CD4-positive, alpha-beta T cell treated with Interleukin-2 at 100 ng/mL for 4 hours (primary cell): ENCODE results near the gene MRRF.

Source experiments
- DNase-seq: peaks from one replicate; pipeline ENCODE4 v3.0.0-alpha.2; 2020; ENCODE audit warnings: low spot score

MRRF gene

GRCh38 chr9:122228568-122229484 is 35.9 kb upstream of the MRRF start, which contains the start of gene LHX6:
Gene LHX6 (minus strand): TSS chr9:122228957. CDS start chr9:122228740, 217 bp downstream.
- no peak for DNase-seq

- DNase-seq: no peak
These were observed 35.2 kb upstream of the MRRF start for GRCh38 chr9:122229485-122229837.

GRCh38 chr9:122232796-122233306 is 31.8 kb upstream of the MRRF start:
- DNase-seq: no peak

- no peak for DNase-seq
These were observed 30.5 kb upstream of the MRRF start for GRCh38 chr9:122234022-122234748.

- DNase-seq: no peak
These were observed 28.0 kb upstream of the MRRF start for GRCh38 chr9:122236681-122237080.

GRCh38 chr9:122239722-122240121 is 25.0 kb upstream of the MRRF start:
- no peak for DNase-seq

- no peak for DNase-seq
These were observed 20.3 kb upstream of the MRRF start for GRCh38 chr9:122244349-122244748.

- DNase-seq: no peak
These were observed 18.0 kb upstream of the MRRF start for GRCh38 chr9:122246666-122247065.

GRCh38 chr9:122248448-122248865 is 16.2 kb upstream of the MRRF start:
- DNase-seq: no peak

- DNase-seq: no peak
These were observed 13.3 kb upstream of the MRRF start for GRCh38 chr9:122251351-122251750.

- no peak for DNase-seq
These were observed 11.9 kb upstream of the MRRF start for GRCh38 chr9:122252796-122253195.

- DNase-seq: no peak
These were observed 9.9 kb upstream of the MRRF start for GRCh38 chr9:122254761-122255160.

GRCh38 chr9:122256206-122256605 is 8.5 kb upstream of the MRRF start:
- DNase-seq: no peak

- no peak for DNase-seq
These were observed 5.7 kb upstream of the MRRF start for GRCh38 chr9:122258886-122259415.

GRCh38 chr9:122261469-122261881 is 3.2 kb upstream of the MRRF start:
- DNase-seq: no peak

GRCh38 chr9:122262073-122262472 is 2.6 kb upstream of the MRRF start:
- DNase-seq: no peak

- peak; percentile 7 for DNase-seq
These were observed 858 bp upstream of the MRRF start for GRCh38 chr9:122263699-122264349.

- peak; percentile 38 for DNase-seq
These were observed 650 bp downstream of the MRRF start for GRCh38 chr9:122265149-122265915.

- no peak for DNase-seq
These were observed 3.5 kb downstream of the MRRF start for GRCh38 chr9:122268041-122268814.

GRCh38 chr9:122274055-122274454 is 9.4 kb downstream of the MRRF start:
- no peak for DNase-seq

GRCh38 chr9:122276096-122276495 is 11.4 kb downstream of the MRRF start:
- no peak for DNase-seq
